Heart left ventricle (tissue), 13 donors: Measurements from ENCODE around the gene RBM33.

ENCODE experiments used
- POLR2A ChIP-seq, 2 donors: fragments of 450-650 bp; IDR thresholded peaks; one replicate each; pipeline ENCODE4 v1.6.1; 2017; ENCODE audit warnings: antibody characterized with exemption in 2 of 2, mild to moderate bottlenecking in 2 of 2, moderate library complexity in 2 of 2
- TF ChIP-seq, protein P1 (sequence below), 12 donors: fragments of 200-600 bp; sonication (generic) in 4 of 12; IDR thresholded peaks; one replicate each; pipeline versions ENCODE4 v1.5.0 to v1.8.0; 2018 to 2022; ENCODE audit warnings: antibody characterized with exemption in 12 of 12, mild to moderate bottlenecking in 5 of 12
- donor health status: ischemic (EF 13 %, LVEDD 7.1; RV severe dilation, severe dysfunction).
- donor health status: DM: no; HTN: yes; CAD: no.
- donor health status: DM: no; HTN: no; CAD: no.
- donor health status: ischemic (EF 25% LVEDD 6.9; RV normal size, moderate dysfunction).
- donor health status: ischemic (EF 25% LVEDD 5.7; RV mildly dilated, moderate dysfunction).
- donor health status: ischemic (EF 35%, LVEDD 5.7; RV mildly dilated, moderate dysfunction).
- donor health status: nonischemic (EF 11% LVEDD 7.7; RV severe dilation, severe dysfunction).
- donor health status: DM: yes; HTN: yes; CAD: no.
- donor health status: PGD.
- donor health status: ischemic (EF 29% LVEDD 5.4; RV normal size, mild dysfunction).
- donor health status: nonischemic (EF 23%, LVEDD 6.1; RV moderate dilation, normal function).

DNA sequence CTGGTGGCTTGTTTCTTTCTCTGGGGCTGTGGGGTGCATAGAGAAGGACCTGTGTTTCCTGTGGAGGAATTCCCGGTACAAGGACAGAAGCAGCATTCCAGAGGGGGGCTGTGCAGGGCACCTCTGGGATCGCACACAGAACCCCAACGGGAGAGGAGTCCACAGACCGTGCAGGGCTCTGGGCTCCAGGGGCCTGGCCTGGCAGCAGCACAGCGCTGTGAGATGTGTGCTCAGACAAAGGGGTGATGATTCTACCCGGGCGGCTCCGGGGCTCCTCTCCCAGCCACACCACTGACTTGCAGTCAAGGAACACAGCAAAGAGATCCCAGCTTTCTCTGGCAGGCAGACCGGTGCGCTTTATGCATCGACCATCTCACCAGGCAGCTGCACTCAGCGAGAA is 174.7 kb downstream of the RBM33 start:
- TF ChIP-seq, protein P1, sequence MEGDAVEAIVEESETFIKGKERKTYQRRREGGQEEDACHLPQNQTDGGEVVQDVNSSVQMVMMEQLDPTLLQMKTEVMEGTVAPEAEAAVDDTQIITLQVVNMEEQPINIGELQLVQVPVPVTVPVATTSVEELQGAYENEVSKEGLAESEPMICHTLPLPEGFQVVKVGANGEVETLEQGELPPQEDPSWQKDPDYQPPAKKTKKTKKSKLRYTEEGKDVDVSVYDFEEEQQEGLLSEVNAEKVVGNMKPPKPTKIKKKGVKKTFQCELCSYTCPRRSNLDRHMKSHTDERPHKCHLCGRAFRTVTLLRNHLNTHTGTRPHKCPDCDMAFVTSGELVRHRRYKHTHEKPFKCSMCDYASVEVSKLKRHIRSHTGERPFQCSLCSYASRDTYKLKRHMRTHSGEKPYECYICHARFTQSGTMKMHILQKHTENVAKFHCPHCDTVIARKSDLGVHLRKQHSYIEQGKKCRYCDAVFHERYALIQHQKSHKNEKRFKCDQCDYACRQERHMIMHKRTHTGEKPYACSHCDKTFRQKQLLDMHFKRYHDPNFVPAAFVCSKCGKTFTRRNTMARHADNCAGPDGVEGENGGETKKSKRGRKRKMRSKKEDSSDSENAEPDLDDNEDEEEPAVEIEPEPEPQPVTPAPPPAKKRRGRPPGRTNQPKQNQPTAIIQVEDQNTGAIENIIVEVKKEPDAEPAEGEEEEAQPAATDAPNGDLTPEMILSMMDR (IDR thresholded peaks at IDR 0.05), result no peak
- no peak for TF ChIP-seq POLR2A (IDR thresholded peaks at IDR 0.05)
